ENCODE data around the gene PDE6G.

DNA sequence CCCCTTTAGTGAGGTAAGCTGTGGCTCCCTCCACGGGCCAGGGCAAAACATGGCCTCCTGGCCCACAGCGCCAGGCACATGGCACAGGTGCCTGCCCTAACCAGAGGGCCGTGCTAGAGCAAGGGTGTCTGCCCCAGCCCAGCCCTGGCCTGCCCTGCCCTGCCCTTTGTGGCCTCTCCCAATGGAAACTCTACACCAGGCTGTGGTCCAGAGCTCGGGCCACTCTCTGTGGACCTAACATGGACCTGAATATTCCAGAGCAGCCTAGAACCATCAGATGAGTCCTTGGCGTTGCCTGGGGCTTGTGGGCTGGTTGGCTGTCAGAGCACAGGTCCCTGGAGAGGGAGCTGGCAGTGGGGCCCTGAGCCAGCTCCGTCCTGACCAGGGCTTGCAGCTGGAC lies 38.9 kb upstream of the PDE6G start:
- TF ChIP-seq, protein P1, sequence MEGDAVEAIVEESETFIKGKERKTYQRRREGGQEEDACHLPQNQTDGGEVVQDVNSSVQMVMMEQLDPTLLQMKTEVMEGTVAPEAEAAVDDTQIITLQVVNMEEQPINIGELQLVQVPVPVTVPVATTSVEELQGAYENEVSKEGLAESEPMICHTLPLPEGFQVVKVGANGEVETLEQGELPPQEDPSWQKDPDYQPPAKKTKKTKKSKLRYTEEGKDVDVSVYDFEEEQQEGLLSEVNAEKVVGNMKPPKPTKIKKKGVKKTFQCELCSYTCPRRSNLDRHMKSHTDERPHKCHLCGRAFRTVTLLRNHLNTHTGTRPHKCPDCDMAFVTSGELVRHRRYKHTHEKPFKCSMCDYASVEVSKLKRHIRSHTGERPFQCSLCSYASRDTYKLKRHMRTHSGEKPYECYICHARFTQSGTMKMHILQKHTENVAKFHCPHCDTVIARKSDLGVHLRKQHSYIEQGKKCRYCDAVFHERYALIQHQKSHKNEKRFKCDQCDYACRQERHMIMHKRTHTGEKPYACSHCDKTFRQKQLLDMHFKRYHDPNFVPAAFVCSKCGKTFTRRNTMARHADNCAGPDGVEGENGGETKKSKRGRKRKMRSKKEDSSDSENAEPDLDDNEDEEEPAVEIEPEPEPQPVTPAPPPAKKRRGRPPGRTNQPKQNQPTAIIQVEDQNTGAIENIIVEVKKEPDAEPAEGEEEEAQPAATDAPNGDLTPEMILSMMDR (IDR thresholded peaks at IDR 0.05) = no peak
- TF ChIP-seq POLR2AphosphoS5 (IDR thresholded peaks at IDR 0.05; ENCODE audit: insufficient read depth in 1 of 2, low read depth in 1 of 2) = no peak
